Transverse colon (tissue), 4 donors: ENCODE results near the gene CAMK1.

Experiments used
- EP300 ChIP-seq: sonication (generic); formaldehyde crosslinking; IDR thresholded peaks from one replicate; pipeline ENCODE4 v1.6.1; 2017; ENCODE audit warnings: antibody characterized with exemption, low read depth
- POLR2A ChIP-seq: fragments of 450-650 bp; IDR thresholded peaks from one replicate; pipeline ENCODE4 v1.6.1; 2016; ENCODE audit warnings: antibody characterized with exemption, mild to moderate bottlenecking, moderate library complexity
- POLR2AphosphoS5 ChIP-seq, 3 donors: sonication (generic); formaldehyde crosslinking; IDR thresholded peaks; one replicate each; pipeline ENCODE4 v1.6.1; 2016; ENCODE audit warnings: antibody characterized with exemption in 3 of 3
- TF ChIP-seq, protein P1 (sequence below), 5 experiments: fragments of 200-600 bp in 3 of 5; fragments of 450-650 bp in 2 of 5; sonication (generic) in 3 of 5; IDR thresholded peaks; 1 replicate in 2 of 5; 2 replicates in 3 of 5; pipeline ENCODE4 v1.5.1; 2016 to 2017; ENCODE audit warnings: antibody characterized with exemption in 5 of 5, inconsistent platforms in 3 of 5, mild to moderate bottlenecking in 2 of 5, moderate library complexity in 1 of 5

DNA sequence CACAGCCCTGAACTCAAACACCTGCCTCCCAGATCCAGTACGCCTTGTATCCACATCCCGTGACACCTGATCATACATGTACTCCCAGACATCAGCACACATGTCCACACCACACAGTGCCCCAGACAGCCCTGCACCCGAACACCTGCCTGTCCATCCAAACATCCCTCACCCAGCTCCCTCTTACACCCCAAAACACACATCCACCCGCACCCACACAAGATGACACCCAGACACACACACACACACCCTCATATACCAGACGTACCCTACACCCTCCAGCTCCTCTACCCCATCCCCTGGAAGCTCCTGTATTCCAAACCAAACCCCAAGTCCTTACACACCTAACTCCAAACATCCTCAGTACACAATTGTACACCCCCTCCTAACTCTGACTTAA is 735 bp downstream of the CAMK1 start:
- TF ChIP-seq, protein P1, sequence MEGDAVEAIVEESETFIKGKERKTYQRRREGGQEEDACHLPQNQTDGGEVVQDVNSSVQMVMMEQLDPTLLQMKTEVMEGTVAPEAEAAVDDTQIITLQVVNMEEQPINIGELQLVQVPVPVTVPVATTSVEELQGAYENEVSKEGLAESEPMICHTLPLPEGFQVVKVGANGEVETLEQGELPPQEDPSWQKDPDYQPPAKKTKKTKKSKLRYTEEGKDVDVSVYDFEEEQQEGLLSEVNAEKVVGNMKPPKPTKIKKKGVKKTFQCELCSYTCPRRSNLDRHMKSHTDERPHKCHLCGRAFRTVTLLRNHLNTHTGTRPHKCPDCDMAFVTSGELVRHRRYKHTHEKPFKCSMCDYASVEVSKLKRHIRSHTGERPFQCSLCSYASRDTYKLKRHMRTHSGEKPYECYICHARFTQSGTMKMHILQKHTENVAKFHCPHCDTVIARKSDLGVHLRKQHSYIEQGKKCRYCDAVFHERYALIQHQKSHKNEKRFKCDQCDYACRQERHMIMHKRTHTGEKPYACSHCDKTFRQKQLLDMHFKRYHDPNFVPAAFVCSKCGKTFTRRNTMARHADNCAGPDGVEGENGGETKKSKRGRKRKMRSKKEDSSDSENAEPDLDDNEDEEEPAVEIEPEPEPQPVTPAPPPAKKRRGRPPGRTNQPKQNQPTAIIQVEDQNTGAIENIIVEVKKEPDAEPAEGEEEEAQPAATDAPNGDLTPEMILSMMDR (IDR thresholded peaks at IDR 0.05) = no peak
- no peak for TF ChIP-seq POLR2A
- TF ChIP-seq POLR2AphosphoS5 (IDR thresholded peaks at IDR 0.05) = no peak
- no peak for TF ChIP-seq EP300
